Aorta (tissue), 5 donors: ENCODE data around the gene SPOPL. TPM values are rescaled to one million over a fixed set of nuclear protein-coding genes. Genes with fewer than 3 reads are reported as not detected.
A peak's percentile ranks its signal among the peaks of the same experiment; 100 is the strongest.

Source experiments
- ATAC-seq: fragments of 200-7000 bp; cut with Tn5 transposase; one replicate; pipeline ENCODE4 v1.9.1; 2022; ENCODE audit warnings: moderate library complexity; ENCODE audit not compliant: low FRiP score
- DNase-seq, 2 donors: peaks; one replicate each; pipeline ENCODE4 v3.0.0-alpha.2; 2020
- H3K27ac ChIP-seq, 2 donors: one replicate each; pipeline ENCODE4 v1.5.1; 2013; ENCODE audit warnings: low read length in 2 of 2, mild to moderate bottlenecking in 2 of 2, moderate library complexity in 2 of 2, control low read depth in 1 of 2, inconsistent platforms in 1 of 2, low read depth in 1 of 2
- H3K27me3 ChIP-seq, 2 donors: one replicate each; pipeline ENCODE4 v1.6.1; 2013; ENCODE audit warnings: control low read depth in 1 of 2, low read length in 1 of 2, mild to moderate bottlenecking in 1 of 2, moderate library complexity in 1 of 2; ENCODE audit not compliant: insufficient read depth in 2 of 2, control insufficient read depth in 1 of 2
- H3K36me3 ChIP-seq, 2 donors: one replicate each; pipeline ENCODE4 v1.6.1; 2013; ENCODE audit warnings: control low read depth in 1 of 2, low read length in 1 of 2, mild to moderate bottlenecking in 1 of 2; ENCODE audit not compliant: insufficient read depth in 2 of 2, control insufficient read depth in 1 of 2
- H3K4me1 ChIP-seq, 2 donors: one replicate each; pipeline ENCODE4 v1.6.1; 2013; ENCODE audit warnings: low read length in 2 of 2, control low read depth in 1 of 2, mild to moderate bottlenecking in 1 of 2, moderate library complexity in 1 of 2; ENCODE audit not compliant: insufficient read depth in 2 of 2, control insufficient read depth in 1 of 2
- H3K4me3 ChIP-seq, 2 donors: one replicate each; pipeline ENCODE4 v1.5.1; 2013; ENCODE audit warnings: low read length in 2 of 2, control low read depth in 1 of 2, mild to moderate bottlenecking in 1 of 2
- H3K9me3 ChIP-seq: one replicate; pipeline ENCODE4 v1.6.1; 2013; ENCODE audit warnings: mild to moderate bottlenecking, low read length; ENCODE audit not compliant: control insufficient read depth
- WGBS, 2 donors: extraction: QIAGEN DNeasy Blood & Tissue Kit; methylation state at CpG; one replicate each; pipeline ENCODE4 v1.1.7; 2013; 5-methylcytosine and 5-hydroxymethylcytosine counted together
- intact Hi-C, 2 donors: fragments of 100-400 bp; cut with DNase I; formaldehyde crosslinking; loops; one replicate each; pipeline versions ENCODE4 v1.14.2 to v1.15.0; 2022
- polyA plus RNA-seq, 2 donors: library from polyadenylated mRNA; stranded (reverse); fragments of 200-250 nt; gene quantifications; one replicate each; pipeline ENCODE4 v1.2.3, GENCODE V29; 2013
- total RNA-seq, 2 donors: library from RNA; stranded (reverse); fragmentation: NEBNext Ultra II Directional; extraction: Animal tissue kit (Norgen Biotek cat#: 25700); gene quantifications; one replicate each; pipeline ENCODE4 v1.2.1, GENCODE V29; 2021
- donor health status: healthy with polysubstance abuse.
- donor health status: Bipolar disorder and iron deficiency.
- donor health status: DM: no; HTN: no; CAD: no.
- donor health status: DM: no; HTN: no; CAD: no.
- donor health status: DM: yes; HTN: yes; CAD: no.

Gene SPOPL
- total and polyA plus RNA-seq, 4 donors, result 9.1 to 39.9 (median 31.8) TPM

DNA sequence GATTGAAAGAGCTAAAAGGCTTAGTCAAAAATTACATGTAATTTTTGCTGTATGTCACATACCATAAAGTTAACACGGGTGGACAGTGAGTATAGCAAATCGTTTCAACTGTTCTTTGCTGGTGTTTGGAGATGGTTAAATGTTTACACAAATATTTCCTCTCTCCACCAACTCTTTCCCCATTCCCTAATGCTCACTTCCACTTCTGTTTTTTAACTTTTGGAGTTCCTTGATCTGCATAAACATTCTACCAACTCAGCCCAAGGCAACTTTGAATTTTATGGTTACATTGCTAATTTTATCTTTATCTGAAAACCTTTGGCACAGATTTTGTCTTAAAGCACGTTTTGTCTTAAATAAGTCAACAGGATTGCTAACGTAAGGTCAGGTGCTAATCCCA lies 1.9 kb upstream of the SPOPL start:
- H3K27me3 ChIP-seq, result peaks cover 0 to 2% of the 10 kb centered on the region in 2 donors
- no peaks in the 10 kb centered on the region for H3K36me3 ChIP-seq
- H3K4me1 ChIP-seq, result peaks cover 0 to 2% of the 10 kb centered on the region in 2 donors
- 56 to 57% methylated on average over 4 of the region's 4 CpGs for WGBS, 2 donors
- ATAC-seq, result no peak
- H3K4me3 ChIP-seq, result no peak overlapping the region
- no peak overlapping the region for H3K27ac ChIP-seq
- intact Hi-C loops, result loop anchor here (5.0 to 10.0 kb wide), 4 partner anchors 42 to 535 kb away; partner anchors contain the start of gene HNMT (in 1 of the 2)
- DNase-seq, result no peak
- no peaks in the 10 kb centered on the region for H3K9me3 ChIP-seq

DNA sequence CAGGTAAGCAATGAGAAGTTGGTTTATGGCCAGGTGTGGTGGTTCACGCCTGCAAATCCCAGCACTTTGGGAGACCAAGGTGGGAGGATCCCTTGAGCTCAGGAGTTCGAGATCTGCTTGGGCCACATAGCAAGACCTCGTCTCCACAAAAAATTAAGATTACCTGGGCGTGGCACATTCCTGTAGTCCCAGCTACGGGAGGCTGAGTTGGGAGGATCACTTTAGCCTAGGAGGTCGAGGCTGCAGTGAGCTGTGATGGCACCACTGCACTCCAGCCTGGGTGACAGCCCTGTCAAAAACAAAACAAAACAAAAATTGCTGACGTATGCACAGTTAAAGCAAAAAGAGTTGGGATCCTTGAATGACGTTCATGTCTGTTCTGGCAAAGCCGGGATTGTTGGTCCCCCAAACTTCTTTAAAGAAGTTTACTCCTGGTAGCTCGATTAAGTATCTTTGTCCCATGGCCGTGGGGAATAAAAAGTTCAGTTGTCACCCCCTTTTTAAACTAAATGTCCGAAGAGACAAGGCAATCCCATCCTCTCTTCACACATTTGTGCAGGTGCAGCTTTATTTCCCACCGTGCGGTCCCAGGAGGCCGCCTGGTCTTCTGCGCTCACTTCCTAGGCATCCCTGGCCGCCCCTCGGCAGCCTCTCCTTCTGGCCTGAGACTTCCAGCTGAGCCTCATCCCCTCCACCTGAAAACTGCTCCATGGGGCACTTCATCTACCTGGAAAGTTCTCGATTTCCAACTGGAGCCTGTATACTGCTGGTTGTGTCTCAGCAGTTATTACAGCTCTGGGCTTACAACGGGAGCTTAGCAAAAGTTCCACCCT lies 762 bp upstream of the SPOPL start:
- peak; percentile 5 for ATAC-seq
- WGBS, 2 donors, result 32% methylated on average over 20 of the region's 20 CpGs
- Histone ChIP-seq H3K27ac (peak overlapping the region; percentile 47 to 97), H3K4me1 (no peaks in the 10 kb centered on the region), H3K9me3 (no peaks in the 10 kb centered on the region), H3K36me3 (no peaks in the 10 kb centered on the region), H3K27me3 (peaks cover 0 to 2% of the 10 kb centered on the region in 2 donors), H3K4me3 (peak overlapping the region; percentile 70 to 89)
- intact Hi-C loops, result loop anchor here in 1 of 2 donors (5.0 kb wide), 2 partner anchors 44 to 79 kb away; no protein-coding TSS in a partner anchor
- DNase-seq, result no peak

DNA sequence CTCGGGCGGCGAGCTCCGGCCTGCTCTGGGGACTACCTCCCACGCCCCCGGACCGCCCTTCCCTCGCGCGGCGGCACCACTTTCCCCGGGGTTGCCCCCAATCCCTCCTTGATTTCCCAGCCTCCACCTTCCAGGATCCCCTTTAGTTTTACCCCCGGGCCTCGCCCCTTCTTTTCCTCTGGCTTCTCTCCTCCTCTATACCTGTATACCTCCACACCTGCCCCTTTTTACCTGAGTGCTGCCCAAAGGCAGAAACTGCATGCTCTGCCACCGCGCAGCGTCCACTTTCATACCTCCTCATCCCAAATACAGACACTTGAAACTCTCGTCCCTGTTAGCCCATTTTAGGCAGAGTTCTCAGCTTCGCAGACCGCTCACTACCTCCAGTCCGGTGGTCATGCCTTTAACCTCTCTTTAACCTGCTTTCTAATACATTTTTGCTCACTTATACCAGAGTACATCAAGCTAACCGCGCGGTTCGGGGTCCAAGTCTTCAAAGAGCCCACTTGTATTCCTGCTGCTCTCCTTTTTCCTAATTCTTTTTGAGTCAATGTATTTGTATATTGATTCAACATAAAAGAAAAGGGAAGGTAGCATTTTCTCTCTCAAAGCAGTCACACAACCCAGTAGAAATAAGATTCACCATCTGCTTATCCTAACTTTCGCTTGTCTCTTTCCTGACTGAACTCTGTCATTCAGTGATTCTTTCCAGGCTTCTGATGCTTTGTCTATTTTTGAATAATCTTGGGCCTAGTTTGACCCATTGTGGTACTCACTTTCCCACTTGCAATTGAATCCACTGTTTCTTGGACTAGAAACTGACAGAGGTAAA lies 901 bp downstream of the SPOPL start:
- H3K27ac ChIP-seq, result peak overlapping the region; percentile 46 to 69
- intact Hi-C loops, result loop anchor here in 1 of 2 donors (5.0 kb wide), 2 partner anchors 45 to 80 kb away; no protein-coding TSS in a partner anchor
- DNase-seq (no peak), ATAC-seq (peak; percentile 51)
- H3K36me3 ChIP-seq, result no peaks in the 10 kb centered on the region
- no peaks in the 10 kb centered on the region for H3K9me3 ChIP-seq
- H3K4me1 ChIP-seq, result peaks cover 3 to 5% of the 10 kb centered on the region in 2 donors
- H3K4me3 ChIP-seq, result peak overlapping the region; percentile 81 to 91
- WGBS, 2 donors, result 1% methylated on average over 25 to 26 of the region's 26 CpGs
- H3K27me3 ChIP-seq, result peaks cover 0 to 2% of the 10 kb centered on the region in 2 donors

DNA sequence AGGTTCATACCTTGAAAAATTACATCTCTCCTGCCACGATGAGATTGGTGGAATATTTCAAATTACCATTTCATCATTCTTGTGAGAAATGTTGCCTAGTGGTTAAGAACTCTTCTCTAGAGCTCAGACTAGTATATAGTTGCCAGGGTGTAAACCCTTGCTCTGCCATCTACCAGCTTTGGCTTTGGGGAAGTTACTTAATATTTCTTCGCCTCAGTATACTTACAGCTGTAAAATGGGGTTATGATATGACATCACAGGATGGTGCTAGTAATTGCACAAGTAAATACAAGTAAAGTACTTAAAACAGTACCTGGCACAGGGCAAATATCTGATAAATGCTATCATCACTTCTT lies 1.5 kb downstream of the SPOPL start:
- intact Hi-C loops, result loop anchor here in 1 of 2 donors (5.0 kb wide), 2 partner anchors 46 to 81 kb away; no protein-coding TSS in a partner anchor
- H3K4me3 ChIP-seq, result peak overlapping the region; percentile 81 to 91
- no peak overlapping the region for H3K27ac ChIP-seq
- peaks cover 3 to 5% of the 10 kb centered on the region in 2 donors for H3K4me1 ChIP-seq
- H3K27me3 ChIP-seq, result peaks cover 0 to 2% of the 10 kb centered on the region in 2 donors
- ATAC-seq (no peak), DNase-seq (no peak)
- WGBS, 2 donors, result 22 to 26% methylated on average over 2 of the region's 2 CpGs
- no peaks in the 10 kb centered on the region for H3K36me3 ChIP-seq
- no peaks in the 10 kb centered on the region for H3K9me3 ChIP-seq

DNA sequence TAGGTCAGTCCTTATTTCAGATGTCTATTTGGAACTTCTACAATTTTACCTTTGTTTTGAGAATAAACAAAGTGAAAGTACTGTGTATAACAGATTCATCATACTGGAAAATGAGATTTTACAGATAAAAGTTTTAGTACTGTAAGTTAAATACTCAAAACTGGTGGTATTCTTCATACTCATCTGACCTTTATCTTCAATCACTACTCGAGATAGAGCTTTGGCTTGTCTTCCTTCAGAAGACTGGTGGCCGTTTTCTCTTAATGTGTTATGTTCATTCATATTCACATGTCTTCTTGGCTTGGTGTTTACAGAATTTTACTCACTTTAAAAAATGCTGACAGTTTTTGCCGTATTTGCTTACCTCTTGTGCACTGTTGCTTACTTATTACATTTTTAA lies 2.1 kb downstream of the SPOPL start:
- Histone ChIP-seq H3K27ac (no peak overlapping the region), H3K4me1 (peaks cover 3 to 5% of the 10 kb centered on the region in 2 donors), H3K4me3 (peak overlapping the region; percentile 81 to 91), H3K27me3 (peaks cover 0 to 2% of the 10 kb centered on the region in 2 donors), H3K9me3 (no peaks in the 10 kb centered on the region), H3K36me3 (no peaks in the 10 kb centered on the region)
- DNase-seq (no peak), ATAC-seq (no peak)
- WGBS, 2 donors, result 5 to 7% methylated on average over 3 of the region's 3 CpGs
- intact Hi-C loops, result loop anchor here in 1 of 2 donors (5.0 kb wide), 2 partner anchors 46 to 81 kb away; no protein-coding TSS in a partner anchor

DNA sequence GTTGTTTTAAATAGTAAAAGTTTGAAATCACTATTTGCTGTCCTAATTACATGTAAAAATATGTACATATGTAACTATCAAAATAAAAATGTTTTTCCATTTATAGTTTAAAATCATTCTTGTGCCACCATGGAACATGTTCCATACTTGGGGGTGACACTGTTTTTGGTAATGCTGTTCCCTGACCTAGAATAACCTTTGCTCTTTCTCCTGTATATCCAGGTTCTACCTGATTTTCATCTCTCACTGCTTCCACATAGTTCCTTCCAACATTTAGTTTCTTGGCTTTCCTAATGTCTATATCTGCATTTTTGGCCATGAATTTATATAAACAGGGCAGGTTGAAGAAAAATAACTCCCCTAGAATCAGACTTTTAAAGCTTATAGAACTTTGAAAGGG lies 2.5 kb downstream of the SPOPL start:
- DNase-seq, result no peak
- H3K27me3 ChIP-seq, result peaks cover 0 to 2% of the 10 kb centered on the region in 2 donors
- intact Hi-C loops, result loop anchor here in 1 of 2 donors (5.0 kb wide), 2 partner anchors 47 to 82 kb away; no protein-coding TSS in a partner anchor
- H3K27ac ChIP-seq, result no peak overlapping the region
- H3K4me3 ChIP-seq, result peak overlapping the region in 1 of 2 donors; percentile 29
- ATAC-seq, result no peak
- H3K36me3 ChIP-seq, result no peaks in the 10 kb centered on the region
- H3K9me3 ChIP-seq, result no peaks in the 10 kb centered on the region
- peaks cover 3 to 5% of the 10 kb centered on the region in 2 donors for H3K4me1 ChIP-seq

DNA sequence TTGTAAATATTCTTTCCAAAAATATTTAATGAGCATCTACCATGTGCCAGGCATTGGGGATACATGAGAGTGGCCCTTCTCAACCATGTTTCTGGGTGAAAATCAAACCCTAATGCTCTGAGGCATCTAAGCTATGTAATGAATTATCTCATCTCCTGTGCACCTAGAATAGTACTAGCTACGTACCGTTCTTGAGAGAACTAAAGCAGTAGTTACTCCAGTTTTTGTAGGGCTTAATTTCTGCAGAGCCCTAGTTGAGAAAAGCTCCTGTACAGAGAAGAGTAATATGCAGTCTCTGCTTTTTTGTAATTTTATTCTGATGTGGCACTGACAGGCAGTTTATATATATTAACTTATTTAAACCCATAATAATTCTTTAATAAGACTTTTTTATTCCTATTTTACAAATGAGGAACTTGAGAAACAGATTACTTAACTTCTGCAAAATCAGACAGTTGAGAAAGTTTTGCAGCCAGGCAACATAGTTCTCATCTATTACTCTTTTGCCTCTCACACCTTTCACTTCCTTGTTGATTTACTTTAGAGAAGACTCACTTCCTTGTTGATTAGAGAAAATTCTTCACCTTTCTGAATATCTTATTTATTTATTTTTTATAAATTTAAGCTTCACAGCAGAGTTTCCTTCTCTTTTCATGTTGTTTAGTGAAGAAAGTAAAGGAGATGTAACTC lies 3.1 kb downstream of the SPOPL start:
- Histone ChIP-seq H3K4me3 (peak overlapping the region in 1 of 2 donors; percentile 29), H3K9me3 (no peaks in the 10 kb centered on the region), H3K36me3 (no peaks in the 10 kb centered on the region), H3K4me1 (peaks cover 3 to 5% of the 10 kb centered on the region in 2 donors), H3K27ac (no peak overlapping the region), H3K27me3 (peaks cover 0 to 2% of the 10 kb centered on the region in 2 donors)
- DNase-seq (no peak), ATAC-seq (no peak)
- 4 to 5% methylated on average over 2 of the region's 2 CpGs for WGBS, 2 donors
- intact Hi-C loops, result loop anchor here in 1 of 2 donors (5.0 kb wide), 2 partner anchors 47 to 82 kb away; no protein-coding TSS in a partner anchor

DNA sequence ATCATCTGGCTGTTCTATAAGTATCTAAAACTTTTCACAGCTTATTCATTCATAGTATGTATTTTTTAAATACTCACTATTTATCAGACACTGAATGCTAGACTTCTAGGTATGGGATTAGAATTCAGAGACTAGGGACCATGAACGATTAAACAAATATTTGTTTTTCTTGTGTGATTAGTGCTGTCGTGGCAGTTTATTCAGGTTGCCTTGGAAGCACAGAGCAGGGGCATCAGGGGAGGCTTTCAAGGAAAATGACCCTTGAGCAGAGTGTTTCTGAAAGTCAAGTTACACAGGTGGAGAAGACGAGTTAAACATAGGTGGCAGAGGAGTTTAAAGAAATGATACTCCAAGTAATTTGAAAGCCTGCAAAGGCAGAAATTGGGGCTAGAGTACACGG lies 5.7 kb downstream of the SPOPL start:
- Histone ChIP-seq H3K4me1 (peaks cover 3 to 5% of the 10 kb centered on the region in 2 donors), H3K4me3 (no peak overlapping the region), H3K9me3 (no peaks in the 10 kb centered on the region), H3K27ac (no peak overlapping the region), H3K36me3 (no peaks in the 10 kb centered on the region), H3K27me3 (no peaks in the 10 kb centered on the region)
- DNase-seq (no peak), ATAC-seq (no peak)
- intact Hi-C loops, result no loop called here
- 46 to 49% methylated on average over 4 of the region's 4 CpGs for WGBS, 2 donors
